BJ (cell line): Measurements from ENCODE around the gene ADTRP. TPM values are rescaled to one million over a fixed set of nuclear protein-coding genes. Genes with fewer than 3 reads are reported as not detected.

Source experiments
- CTCF ChIA-PET: fragments of 350-600 bp; formaldehyde crosslinking; extraction: SDS; loops from one replicate; lab custom pipeline; 2021; ENCODE audit warnings: antibody characterized with exemption, inconsistent platforms; lab: Yijun Ruan, JAX
- POLR2A ChIA-PET: fragments of 300-600 bp; sonication (Branson Sonifier 250); formaldehyde crosslinking; extraction: SDS; loops from one replicate; lab custom pipeline; 2021; ENCODE audit warnings: antibody characterized with exemption; lab: Charles Lee
- DNase-seq: peaks from one replicate; pipeline ENCODE4 v3.0.0-alpha.2; 2011; ENCODE audit warnings: low read depth
- H3K27me3 ChIP-seq: 2 replicates; pipeline ENCODE4 v1.6.0; 2011; ENCODE audit warnings: low read length; ENCODE audit not compliant: control insufficient read depth, insufficient read depth
- H3K36me3 ChIP-seq: 2 replicates; pipeline ENCODE4 v1.5.1; 2011; ENCODE audit warnings: low read length; ENCODE audit not compliant: control insufficient read depth, insufficient read depth
- H3K4me3 ChIP-seq: 2 replicates; pipeline ENCODE4 v1.5.1; 2011; ENCODE audit warnings: low read depth, mild to moderate bottlenecking, control low read depth, low read length
- CTCF ChIP-seq: IDR thresholded peaks from 2 replicates; pipeline ENCODE4 v1.5.1; 2011; ENCODE audit warnings: low read depth, mild to moderate bottlenecking, control low read depth, inconsistent platforms, low read length, moderate library complexity; ENCODE audit not compliant: insufficient read depth
- polyA plus RNA-seq: library from polyadenylated mRNA; depleted of rRNA; stranded (reverse); fragments of >200 nt; gene quantifications from 2 replicates; pipeline ENCODE4 v1.2.3, GENCODE V29; 2011; rRNA removed
- small RNA-seq: library from RNA; depleted of rRNA; stranded (forward); fragments of <200 nt; gene quantifications from one replicate; pipeline ENCODE3, GENCODE V24; 2012; ENCODE audit warnings: low replicate concordance, low read depth; ENCODE audit not compliant: insufficient read length

ADTRP gene
- polyA plus RNA-seq, 1 experiment = 0.58 TPM

DNA sequence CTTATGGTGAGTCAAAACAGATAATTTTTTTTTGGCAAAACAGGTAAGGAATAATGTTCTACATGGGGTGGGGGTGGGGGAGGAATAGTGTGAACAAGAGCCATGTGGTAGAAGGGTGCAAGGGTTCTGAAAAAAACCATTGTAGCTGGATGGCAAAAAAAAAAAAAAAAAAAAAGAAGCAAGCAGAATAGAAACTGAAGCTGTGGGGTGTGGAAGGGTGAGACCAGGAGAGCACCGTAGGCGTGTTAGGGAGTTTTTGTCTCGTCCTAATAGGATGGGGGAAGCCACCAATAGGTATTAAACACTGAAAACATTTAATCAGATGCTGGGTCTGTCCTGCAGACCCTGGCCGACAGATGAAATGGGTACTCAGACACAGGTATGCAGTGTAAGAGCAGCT lies 110.1 kb downstream of the ADTRP start:
- no peak for DNase-seq
- ChIA-PET CTCF (interaction anchor here (1.0 to 1.1 kb wide), 3 partner anchors 10 to 618 kb away, joined by 3 to 5 read pairs (median 4); no protein-coding TSS in a partner anchor), POLR2A (no interaction called here)
- Histone ChIP-seq H3K27me3 (no peaks in the 10 kb centered on the region), H3K36me3 (no peaks in the 10 kb centered on the region), H3K4me3 (no peak overlapping the region)
- TF ChIP-seq CTCF = no peak

DNA sequence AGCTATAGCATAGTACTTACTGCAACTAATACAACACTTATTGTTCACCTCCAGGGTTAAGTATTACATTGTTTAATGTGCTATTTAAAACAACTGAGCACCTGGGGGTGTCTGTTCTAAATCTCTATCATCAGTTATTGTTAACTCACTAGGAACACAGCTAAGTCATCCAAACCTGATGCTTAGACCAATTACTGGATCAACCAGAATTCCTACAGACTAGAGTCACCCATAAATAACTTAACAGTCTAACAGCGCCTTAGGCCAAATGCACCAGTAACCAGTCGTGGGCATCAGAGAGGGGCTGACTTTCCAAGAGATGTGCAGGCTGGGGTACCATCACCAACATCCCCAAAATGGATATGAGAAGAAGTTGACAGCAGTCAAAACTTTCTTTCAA lies 110.7 kb downstream of the ADTRP start:
- Histone ChIP-seq H3K36me3 (no peaks in the 10 kb centered on the region), H3K27me3 (no peaks in the 10 kb centered on the region), H3K4me3 (no peak overlapping the region)
- DNase-seq = no peak
- POLR2A ChIA-PET = no interaction called here
- no peak for TF ChIP-seq CTCF
- CTCF ChIA-PET = interaction anchor here (1.0 to 1.1 kb wide), 2 partner anchors 9 to 618 kb away, joined by 3 to 5 read pairs; no protein-coding TSS in a partner anchor

- no peak for TF ChIP-seq CTCF
- Histone ChIP-seq H3K4me3 (no peak overlapping the region), H3K36me3 (no peaks in the 10 kb centered on the region), H3K27me3 (no peaks in the 10 kb centered on the region)
- CTCF ChIA-PET = interaction anchor here (0.6 to 1.2 kb wide), 6 partner anchors 10 to 568 kb away, joined by 3 to 7 read pairs (median 3); no protein-coding TSS in a partner anchor
- POLR2A ChIA-PET = no interaction called here
- DNase-seq = no peak
Measured at GRCh38 chr6:11665604-11666326, 112.8 kb downstream of the ADTRP start.

Small RNA genes lying within 50 kb of the gene (small RNA-seq; reads per million reads assigned to genes)
- gene RF00272 = not detected

Other genes starting within 250 kb of the ADTRP start
- gene TMEM170B, start 241.1 kb downstream of the ADTRP start, polyA plus RNA-seq = 0.23 and 0.50 TPM in 2 replicates
- 13.6 and 17.1 TPM in 2 replicates for gene HIVEP1, start 233.5 kb upstream of the ADTRP start, polyA plus RNA-seq